HG02852 (cell line): ENCODE data around the gene MED13L.

Experiments used
- ATAC-seq: cut with Tn5 transposase; IDR thresholded peaks from one replicate; pipeline ENCODE4 v1.9.1; 2021; ENCODE audit warnings: mild to moderate bottlenecking, moderate library complexity; ENCODE audit not compliant: unreplicated experiment

Gene MED13L

GRCh38 chr12:116277467-116278278 lies at the start of gene MED13L:
MED13L (minus strand) TSS chr12:116277693; CDS start chr12:116277131, 562 bp downstream.
- peak; percentile 77 for ATAC-seq

GRCh38 chr12:116325336-116325664 lies 47.8 kb upstream of the MED13L start:
- peak; percentile 83 for ATAC-seq

GRCh38 chr12:116324654-116325335 lies 47.3 kb upstream of the MED13L start:
- ATAC-seq: no peak

- ATAC-seq: peak; percentile 50
These were observed 46.2 kb upstream of the MED13L start for GRCh38 chr12:116323406-116324386.

- ATAC-seq: no peak
These were observed 44.4 kb upstream of the MED13L start for GRCh38 chr12:116321913-116322312.

GRCh38 chr12:116320791-116321217 lies 43.3 kb upstream of the MED13L start:
- no peak for ATAC-seq

- ATAC-seq: no peak
These were observed 42.6 kb upstream of the MED13L start for GRCh38 chr12:116319898-116320621.

GRCh38 chr12:116319233-116319897 lies 41.9 kb upstream of the MED13L start:
- ATAC-seq: no peak

GRCh38 chr12:116318576-116319232 lies 41.2 kb upstream of the MED13L start:
- no peak for ATAC-seq

- no peak for ATAC-seq
These were observed 40.6 kb upstream of the MED13L start for GRCh38 chr12:116317986-116318575.

- no peak for ATAC-seq
These were observed 39.6 kb upstream of the MED13L start for GRCh38 chr12:116317139-116317538.

- ATAC-seq: no peak
These were observed 37.0 kb upstream of the MED13L start for GRCh38 chr12:116314477-116314876.

GRCh38 chr12:116313194-116313927 lies 35.9 kb upstream of the MED13L start:
- ATAC-seq: no peak

- ATAC-seq: no peak
These were observed 32.6 kb upstream of the MED13L start for GRCh38 chr12:116310082-116310481.

- ATAC-seq: no peak
These were observed 31.9 kb upstream of the MED13L start for GRCh38 chr12:116309343-116309742.

- ATAC-seq: no peak
These were observed 31.2 kb upstream of the MED13L start for GRCh38 chr12:116308647-116309046.

GRCh38 chr12:116306968-116307367 lies 29.5 kb upstream of the MED13L start:
- ATAC-seq: no peak

- ATAC-seq: no peak
These were observed 29.0 kb upstream of the MED13L start for GRCh38 chr12:116306506-116306905.
